ENCODE results near the gene EPM2A.

Gene EPM2A

GRCh38 chr6:145736661-145737144 lies 1.4 kb upstream of the EPM2A start:
- peak overlapping the region; percentile 99 for H3K4me2 ChIP-seq (ENCODE audit: low read length)
- peaks cover 29% of the 10 kb centered on the region for H3K4me1 ChIP-seq (ENCODE audit: control insufficient read depth, low read length)
- peaks cover 23% of the 10 kb centered on the region for H3F3A ChIP-seq (ENCODE audit: control insufficient read depth, insufficient read depth)
- H3K9me3 ChIP-seq (ENCODE audit: control insufficient read depth, insufficient read depth, low read length): no peaks in the 10 kb centered on the region
- no peaks in the 10 kb centered on the region for H3K9me2 ChIP-seq (replicated peaks; ENCODE audit: control insufficient read depth, low read length)
- H3K36me3 ChIP-seq (ENCODE audit: control insufficient read depth, low read length): peaks cover 8% of the 10 kb centered on the region; the same call in 1 of the 2 replicates
- peak overlapping the region; percentile 96 for H3K27ac ChIP-seq (ENCODE audit: low read depth, low read length)
- no peaks in the 10 kb centered on the region for H3K27me3 ChIP-seq (ENCODE audit: control insufficient read depth, low read length)
- peak overlapping the region; percentile 93 for H3K4me3 ChIP-seq (ENCODE audit: low read length)
- TF ChIP-seq EZH2phosphoT487 (IDR thresholded peaks at IDR 0.05; ENCODE audit: borderline replicate concordance, low read length) (no peak), CTCF (IDR thresholded peaks at IDR 0.05; ENCODE audit: low read depth, low read length, poor library complexity, severe bottlenecking) (no peak)
- H3K79me2 ChIP-seq (ENCODE audit: control insufficient read depth, low read length): peaks cover 38% of the 10 kb centered on the region
- no peaks in the 10 kb centered on the region for H4K20me1 ChIP-seq (ENCODE audit: control insufficient read depth, insufficient read depth, low read depth, low read length)

GRCh38 chr6:145734486-145735355 lies 599 bp downstream of the EPM2A start:
- Histone ChIP-seq H3K79me2 (ENCODE audit: control insufficient read depth, low read length) (peaks cover 57% of the 10 kb centered on the region), H3K36me3 (ENCODE audit: control insufficient read depth, low read length) (peaks cover 27% of the 10 kb centered on the region), H3F3A (ENCODE audit: control insufficient read depth, insufficient read depth) (peaks cover 23% of the 10 kb centered on the region), H3K4me1 (ENCODE audit: control insufficient read depth, low read length) (peaks cover 45% of the 10 kb centered on the region), H3K9me3 (ENCODE audit: control insufficient read depth, insufficient read depth, low read length) (peaks cover 15% of the 10 kb centered on the region), H3K4me2 (ENCODE audit: low read length) (peak overlapping the region; percentile 99), H3K27ac (ENCODE audit: low read depth, low read length) (peak overlapping the region; percentile 96), H3K9me2 (replicated peaks; ENCODE audit: control insufficient read depth, low read length) (no peaks in the 10 kb centered on the region), H3K4me3 (ENCODE audit: low read length) (peak overlapping the region; percentile 93), H3K27me3 (ENCODE audit: control insufficient read depth, low read length) (no peaks in the 10 kb centered on the region), H4K20me1 (ENCODE audit: control insufficient read depth, insufficient read depth, low read depth, low read length) (no peaks in the 10 kb centered on the region)
- TF ChIP-seq EZH2phosphoT487 (IDR thresholded peaks at IDR 0.05; ENCODE audit: borderline replicate concordance, low read length) (no peak; the same call in 1 of the 2 replicates), CTCF (IDR thresholded peaks at IDR 0.05; ENCODE audit: low read depth, low read length, poor library complexity, severe bottlenecking) (no peak)

GRCh38 chr6:145733810-145734209 lies 1.5 kb downstream of the EPM2A start:
- H3K4me1 ChIP-seq (ENCODE audit: control insufficient read depth, low read length): peaks cover 46% of the 10 kb centered on the region
- no peaks in the 10 kb centered on the region for H3K27me3 ChIP-seq (ENCODE audit: control insufficient read depth, low read length)
- H3K27ac ChIP-seq (ENCODE audit: low read depth, low read length): peak overlapping the region; percentile 96
- peak overlapping the region; percentile 99 for H3K4me2 ChIP-seq (ENCODE audit: low read length)
- no peaks in the 10 kb centered on the region for H4K20me1 ChIP-seq (ENCODE audit: control insufficient read depth, insufficient read depth, low read depth, low read length)
- H3K36me3 ChIP-seq (ENCODE audit: control insufficient read depth, low read length): peaks cover 36% of the 10 kb centered on the region
- H3K9me2 ChIP-seq (replicated peaks; ENCODE audit: control insufficient read depth, low read length): no peaks in the 10 kb centered on the region
- TF ChIP-seq CTCF (IDR thresholded peaks at IDR 0.05; ENCODE audit: low read depth, low read length, poor library complexity, severe bottlenecking) (no peak), EZH2phosphoT487 (IDR thresholded peaks at IDR 0.05; ENCODE audit: borderline replicate concordance, low read length) (no peak)
- H3K79me2 ChIP-seq (ENCODE audit: control insufficient read depth, low read length): peaks cover 66% of the 10 kb centered on the region
- peak overlapping the region; percentile 93 for H3K4me3 ChIP-seq (ENCODE audit: low read length)
- H3K9me3 ChIP-seq (ENCODE audit: control insufficient read depth, insufficient read depth, low read length): peaks cover 24% of the 10 kb centered on the region
- H3F3A ChIP-seq (ENCODE audit: control insufficient read depth, insufficient read depth): peaks cover 23% of the 10 kb centered on the region

All from DOHH2 (cell line).